HepG2 (cell line): ENCODE data around the gene UHMK1. TPM values are rescaled to one million over a fixed set of nuclear protein-coding genes. Genes with fewer than 3 reads are reported as not detected.

ENCODE experiments used
- ATF5 ChIP-seq: sonication (generic); formaldehyde crosslinking; IDR thresholded peaks from 2 replicates; pipeline ENCODE4 v1.4.0; 2020; ENCODE audit warnings: mild to moderate bottlenecking, low read depth, missing genetic modification reagents
- BHLHE40 ChIP-seq: IDR thresholded peaks from 2 replicates; pipeline ENCODE4 v1.6.1; 2011; ENCODE audit warnings: low read length, improper control_type of control experiment
- DMTF1 ChIP-seq: sonication (generic); formaldehyde crosslinking; IDR thresholded peaks from 2 replicates; pipeline ENCODE4 v1.4.0; 2020; ENCODE audit warnings: mild to moderate bottlenecking, missing genetic modification reagents
- HDAC1 ChIP-seq: sonication (generic); formaldehyde crosslinking; IDR thresholded peaks from 2 replicates; pipeline ENCODE4 v1.5.1; 2020; ENCODE audit warnings: mild to moderate bottlenecking, missing genetic modification reagents
- HNRNPLL ChIP-seq: fragments of 200-400 bp; formaldehyde crosslinking; IDR thresholded peaks from 2 replicates; pipeline ENCODE4 v1.6.1; 2017; ENCODE audit warnings: mild to moderate bottlenecking, low read depth, low read length; ENCODE audit not compliant: poor library complexity, severe bottlenecking
- MED8 ChIP-seq: sonication (generic); formaldehyde crosslinking; IDR thresholded peaks from 2 replicates; pipeline ENCODE4 v1.8.1; 2023; ENCODE audit warnings: mild to moderate bottlenecking, missing genetic modification reagents; ENCODE audit not compliant: insufficient replicate concordance
- MTA1 ChIP-seq: sonication (generic); formaldehyde crosslinking; IDR thresholded peaks from 2 replicates; pipeline ENCODE4 v1.4.0; 2020; ENCODE audit warnings: missing genetic modification reagents, mild to moderate bottlenecking, borderline replicate concordance
- ZNF124 ChIP-seq: sonication (generic); formaldehyde crosslinking; IDR thresholded peaks from 2 replicates; pipeline ENCODE4 v1.4.0; 2020; ENCODE audit warnings: missing genetic modification reagents
- ZNF224 ChIP-seq: sonication (generic); formaldehyde crosslinking; IDR thresholded peaks from 2 replicates; pipeline ENCODE4 v1.5.0; 2020; ENCODE audit warnings: mild to moderate bottlenecking, missing genetic modification reagents
- ZNF275 ChIP-seq: sonication (generic); formaldehyde crosslinking; IDR thresholded peaks from 2 replicates; pipeline ENCODE4 v1.8.0; 2022; ENCODE audit warnings: missing genetic modification reagents, mild to moderate bottlenecking, inconsistent platforms, borderline replicate concordance
- ZNF605 ChIP-seq: sonication (generic); formaldehyde crosslinking; IDR thresholded peaks from 2 replicates; pipeline ENCODE4 v1.8.0; 2022; ENCODE audit warnings: mild to moderate bottlenecking, missing genetic modification reagents
- ZNF713 ChIP-seq: sonication (generic); formaldehyde crosslinking; IDR thresholded peaks from 2 replicates; pipeline ENCODE4 v1.4.0; 2020; ENCODE audit warnings: mild to moderate bottlenecking, missing genetic modification reagents
- ZNF770 ChIP-seq: sonication (generic); formaldehyde crosslinking; IDR thresholded peaks from 2 replicates; pipeline ENCODE4 v1.5.0; 2020; ENCODE audit warnings: mild to moderate bottlenecking, missing genetic modification reagents
- ZNF776 ChIP-seq: sonication (generic); formaldehyde crosslinking; IDR thresholded peaks from 2 replicates; pipeline ENCODE4 v1.4.0; 2020; ENCODE audit warnings: mild to moderate bottlenecking, missing genetic modification reagents
- ZNF816 ChIP-seq: sonication (generic); formaldehyde crosslinking; IDR thresholded peaks from 2 replicates; pipeline ENCODE4 v1.8.0; 2022; ENCODE audit warnings: missing genetic modification reagents, mild to moderate bottlenecking, borderline replicate concordance
- polyA plus RNA-seq, 8 experiments: library from polyadenylated mRNA; depleted of rRNA in 3 of 8; stranded (reverse) in 7 of 8; unstranded in 1 of 8; fragments of >200 nt; fragmentation: Illumina TruSeq in 4 of 8; extraction: Trizol in 4 of 8; gene quantifications; 2 replicates each; pipeline versions ENCODE4 v1.2.1 to v1.2.3, GENCODE V29; 2011 to 2016; ENCODE audit warnings: low read depth in 4 of 8, missing spikeins in 1 of 8, mixed read lengths in 1 of 8; ENCODE audit not compliant: insufficient read depth in 1 of 8
- total RNA-seq, 5 experiments: library from RNA; depleted of rRNA; stranded (reverse); fragments of >200 nt; fragmentation: Illumina TruSeq; extraction: Trizol; gene quantifications; 2 replicates each; pipeline ENCODE4 v1.2.3, GENCODE V29; 2016; ENCODE audit warnings: low read depth in 1 of 5
- TF ChIP-seq, protein P1 (sequence below): IDR thresholded peaks from 2 replicates; pipeline ENCODE4 v1.6.1; 2016; ENCODE audit warnings: low read depth, borderline replicate concordance
- TF ChIP-seq, protein P2 (sequence below): sonication (generic); formaldehyde crosslinking; IDR thresholded peaks from 2 replicates; pipeline ENCODE4 v1.8.0; 2022; ENCODE audit warnings: low read depth, missing genetic modification reagents
- TF ChIP-seq, protein P3 (sequence below): sonication (generic); formaldehyde crosslinking; IDR thresholded peaks from 2 replicates; pipeline ENCODE4 v1.4.0; 2020; ENCODE audit warnings: missing genetic modification reagents, low read depth, mild to moderate bottlenecking, borderline replicate concordance

Gene UHMK1
- total and polyA plus RNA-seq, 2 of the 13 experiments (the other 11 are each of a cell fraction or from before 2014, with no cell fraction given), result 12.9 to 20.0 TPM

GRCh38 chr1:162497723-162498495, at the start of gene UHMK1 (continued):
- 0 out of 2 replicates have a peak, but pooled peaks have one; percentile 45 for TF ChIP-seq DMTF1
- peak; percentile 55; the same call in 1 of the 2 replicates for TF ChIP-seq MTA1 (CRISPR knock-in tag)
- peak; percentile 68; the same call in 1 of the 2 replicates for TF ChIP-seq ZNF776 (CRISPR knock-in tag)
- TF ChIP-seq ZNF124 (CRISPR knock-in tag), result peak; percentile 68; the same call in 1 of the 2 replicates
- TF ChIP-seq ZNF275 (CRISPR knock-in tag), result no peak
- TF ChIP-seq ZNF224 (CRISPR knock-in tag), result no peak
- TF ChIP-seq, protein P1, sequence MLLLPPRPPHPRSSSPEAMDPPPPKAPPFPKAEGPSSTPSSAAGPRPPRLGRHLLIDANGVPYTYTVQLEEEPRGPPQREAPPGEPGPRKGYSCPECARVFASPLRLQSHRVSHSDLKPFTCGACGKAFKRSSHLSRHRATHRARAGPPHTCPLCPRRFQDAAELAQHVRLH (CRISPR knock-in tag), result 0 out of 2 replicates have a peak, but pooled peaks have one; percentile 20
- TF ChIP-seq HDAC1 (CRISPR knock-in tag), result peak; percentile 78
- TF ChIP-seq, protein P2, sequence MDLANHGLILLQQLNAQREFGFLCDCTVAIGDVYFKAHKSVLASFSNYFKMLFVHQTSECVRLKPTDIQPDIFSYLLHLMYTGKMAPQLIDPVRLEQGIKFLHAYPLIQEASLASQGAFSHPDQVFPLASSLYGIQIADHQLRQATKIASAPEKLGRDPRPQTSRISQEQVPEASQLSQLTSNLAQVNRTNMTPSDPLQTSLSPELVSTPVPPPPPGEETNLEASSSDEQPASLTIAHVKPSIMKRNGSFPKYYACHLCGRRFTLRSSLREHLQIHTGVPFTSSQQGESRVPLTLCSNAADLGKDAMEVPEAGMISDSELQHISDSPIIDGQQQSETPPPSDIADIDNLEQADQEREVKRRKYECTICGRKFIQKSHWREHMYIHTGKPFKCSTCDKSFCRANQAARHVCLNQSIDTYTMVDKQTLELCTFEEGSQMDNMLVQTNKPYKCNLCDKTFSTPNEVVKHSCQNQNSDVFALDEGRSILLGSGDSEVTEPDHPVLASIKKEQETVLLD (CRISPR knock-in tag), result no peak
- 0 out of 2 replicates have a peak, but pooled peaks have one; percentile 5 for TF ChIP-seq BHLHE40
- peak; percentile 69 for TF ChIP-seq HNRNPLL
- TF ChIP-seq ATF5 (CRISPR knock-in tag), result 0 out of 2 replicates have a peak, but pooled peaks have one; percentile 46
- TF ChIP-seq, protein P3, sequence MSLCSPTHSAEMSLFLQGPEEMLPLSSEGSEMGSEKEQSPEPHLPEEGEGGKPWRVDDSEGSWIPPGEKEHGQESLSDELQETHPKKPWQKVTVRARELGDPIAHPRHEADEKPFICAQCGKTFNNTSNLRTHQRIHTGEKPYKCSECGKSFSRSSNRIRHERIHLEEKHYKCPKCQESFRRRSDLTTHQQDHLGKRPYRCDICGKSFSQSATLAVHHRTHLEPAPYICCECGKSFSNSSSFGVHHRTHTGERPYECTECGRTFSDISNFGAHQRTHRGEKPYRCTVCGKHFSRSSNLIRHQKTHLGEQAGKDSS, result 0 out of 2 replicates have a peak, but pooled peaks have one; percentile 21
- TF ChIP-seq MED8, result peak; percentile 75
- TF ChIP-seq ZNF770 (CRISPR knock-in tag), result peak; percentile 47; the same call in 1 of the 2 replicates
- 0 out of 2 replicates have a peak, but pooled peaks have one; percentile 11 for TF ChIP-seq ZNF713 (CRISPR knock-in tag)
- TF ChIP-seq ZNF605, result peak; percentile 76; the same call in 1 of the 2 replicates
- TF ChIP-seq ZNF816 (CRISPR knock-in tag), result peak; percentile 73; the same call in 1 of the 2 replicates
